NCI-H524 (cell line): ENCODE results near the gene AGPAT2.
"Not testable (repeated sequence)": the region's sequence is repeated elsewhere in the genome, so short reads cannot be mapped to it uniquely, and the experiment has no call there.

Experiments
- DNase-seq, 2 experiments: peaks; one replicate each; lab custom pipeline; 2025; lab: John Stamatoyannopoulos, UW

Gene AGPAT2

GRCh38 chr9:136645352-136645902 is 41.8 kb downstream of the AGPAT2 start:
- no peak for DNase-seq

GRCh38 chr9:136644593-136645351 is 42.5 kb downstream of the AGPAT2 start:
- DNase-seq: no peak

GRCh38 chr9:136644343-136644592 is 43.0 kb downstream of the AGPAT2 start:
- DNase-seq: peak; percentile 73 to 87

- no peak for DNase-seq
These were observed 43.5 kb downstream of the AGPAT2 start for GRCh38 chr9:136643596-136644342.

- no peak for DNase-seq
These were observed 44.8 kb downstream of the AGPAT2 start for GRCh38 chr9:136642439-136642921.

- DNase-seq: no peak
These were observed 46.8 kb downstream of the AGPAT2 start for GRCh38 chr9:136640171-136641111.

GRCh38 chr9:136634904-136635303 is 52.4 kb downstream of the AGPAT2 start:
- no peak for DNase-seq

GRCh38 chr9:136632491-136633106 is 54.7 kb downstream of the AGPAT2 start:
- DNase-seq: not testable (repeated sequence)

- not testable (repeated sequence) for DNase-seq
These were observed 55.2 kb downstream of the AGPAT2 start for GRCh38 chr9:136632072-136632471.

GRCh38 chr9:136631038-136632000 is 55.9 kb downstream of the AGPAT2 start:
- DNase-seq: peak; percentile 73 to 82

- DNase-seq: no peak
These were observed 56.6 kb downstream of the AGPAT2 start for GRCh38 chr9:136630662-136630992.

- peak; percentile 66 to 78 for DNase-seq
These were observed 57.2 kb downstream of the AGPAT2 start for GRCh38 chr9:136629879-136630661.

- no peak for DNase-seq
These were observed 58.0 kb downstream of the AGPAT2 start for GRCh38 chr9:136629001-136629878.

GRCh38 chr9:136628268-136628667 is 59.0 kb downstream of the AGPAT2 start:
- no peak for DNase-seq

- no peak for DNase-seq
These were observed 59.6 kb downstream of the AGPAT2 start for GRCh38 chr9:136627703-136628102.

GRCh38 chr9:136626740-136627642 is 60.3 kb downstream of the AGPAT2 start:
- peak in 1 of 2 experiments; percentile 23 for DNase-seq

GRCh38 chr9:136626066-136626725 is 61.1 kb downstream of the AGPAT2 start:
- DNase-seq: no peak
